GM12872 (cell line): ENCODE data around the gene PROSER3.

ENCODE experiments used
- TF ChIP-seq, protein P1 (sequence below): IDR thresholded peaks from 3 replicates; pipeline ENCODE4 v1.5.1; 2011; ENCODE audit warnings: low read depth, mild to moderate bottlenecking, low read length, moderate library complexity; ENCODE audit not compliant: insufficient read depth

The PROSER3 gene

DNA sequence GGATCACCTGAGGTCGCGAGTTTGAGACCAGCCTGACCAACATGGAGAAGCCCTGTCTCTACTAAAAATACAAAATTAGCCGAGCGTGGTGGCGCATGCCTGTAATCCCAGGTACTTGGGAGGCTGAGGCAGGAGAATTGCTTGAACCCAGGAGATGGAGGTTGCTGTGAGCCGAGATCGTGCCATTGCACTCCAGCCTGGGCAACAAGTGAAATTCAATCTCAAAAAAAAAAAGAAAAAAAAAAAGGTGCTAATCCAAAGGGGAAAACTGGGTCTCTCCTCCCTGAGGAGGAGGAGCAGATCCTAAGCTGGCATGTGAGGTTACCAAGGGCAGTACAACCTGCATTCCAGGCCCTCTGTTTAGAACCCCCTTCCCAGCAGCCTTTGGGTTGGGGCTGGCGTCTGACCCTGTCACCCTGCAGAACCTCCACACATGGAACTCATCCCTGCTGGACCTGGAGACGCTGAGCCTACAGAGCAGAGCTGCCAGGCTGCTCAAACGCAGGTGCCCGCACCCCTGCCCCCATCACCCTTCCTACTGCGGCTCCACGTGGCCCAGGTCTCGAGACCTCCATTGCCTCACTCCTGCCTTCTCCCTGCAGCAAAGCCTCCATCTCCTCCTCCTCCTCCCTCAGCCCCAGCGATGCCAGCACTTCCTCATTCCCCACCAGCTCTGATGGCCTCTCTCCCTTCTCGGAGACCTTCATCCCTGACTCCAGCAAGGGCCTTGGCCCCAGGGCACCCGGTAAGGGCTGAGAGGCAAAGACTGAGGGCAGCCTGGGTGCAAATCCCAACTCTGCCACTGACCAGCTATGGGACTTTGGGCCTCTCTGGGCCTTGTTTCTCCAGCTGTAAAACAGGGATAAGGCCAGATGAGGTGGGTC lies 6.7 kb downstream of the PROSER3 start:
- TF ChIP-seq, protein P1, sequence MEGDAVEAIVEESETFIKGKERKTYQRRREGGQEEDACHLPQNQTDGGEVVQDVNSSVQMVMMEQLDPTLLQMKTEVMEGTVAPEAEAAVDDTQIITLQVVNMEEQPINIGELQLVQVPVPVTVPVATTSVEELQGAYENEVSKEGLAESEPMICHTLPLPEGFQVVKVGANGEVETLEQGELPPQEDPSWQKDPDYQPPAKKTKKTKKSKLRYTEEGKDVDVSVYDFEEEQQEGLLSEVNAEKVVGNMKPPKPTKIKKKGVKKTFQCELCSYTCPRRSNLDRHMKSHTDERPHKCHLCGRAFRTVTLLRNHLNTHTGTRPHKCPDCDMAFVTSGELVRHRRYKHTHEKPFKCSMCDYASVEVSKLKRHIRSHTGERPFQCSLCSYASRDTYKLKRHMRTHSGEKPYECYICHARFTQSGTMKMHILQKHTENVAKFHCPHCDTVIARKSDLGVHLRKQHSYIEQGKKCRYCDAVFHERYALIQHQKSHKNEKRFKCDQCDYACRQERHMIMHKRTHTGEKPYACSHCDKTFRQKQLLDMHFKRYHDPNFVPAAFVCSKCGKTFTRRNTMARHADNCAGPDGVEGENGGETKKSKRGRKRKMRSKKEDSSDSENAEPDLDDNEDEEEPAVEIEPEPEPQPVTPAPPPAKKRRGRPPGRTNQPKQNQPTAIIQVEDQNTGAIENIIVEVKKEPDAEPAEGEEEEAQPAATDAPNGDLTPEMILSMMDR, result no peak

DNA sequence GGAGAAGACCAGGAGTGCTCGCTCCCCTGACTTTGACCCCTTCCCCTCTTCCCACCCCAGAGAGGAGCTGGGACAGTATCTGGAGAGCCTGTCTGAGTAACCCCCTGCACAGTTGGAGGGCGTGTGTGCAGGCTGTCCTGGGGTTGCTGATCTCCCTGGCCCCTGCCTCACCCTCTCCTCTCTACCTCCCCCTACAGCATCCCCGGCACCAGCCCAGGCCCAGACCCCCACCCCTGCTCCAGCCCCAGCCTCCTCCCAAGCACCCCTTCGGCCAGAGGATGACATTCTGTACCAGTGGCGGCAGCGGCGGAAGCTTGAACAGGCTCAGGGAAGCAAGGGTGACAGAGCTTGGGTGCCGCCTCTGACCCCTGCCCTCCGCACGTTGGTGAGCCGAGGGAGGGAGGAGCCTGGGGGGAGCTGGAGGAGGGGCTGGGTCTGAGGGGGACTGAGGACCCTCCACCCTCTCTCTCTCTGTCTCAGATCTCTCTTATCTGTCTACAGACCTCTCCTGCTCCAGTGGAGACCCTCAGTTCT lies 8.7 kb downstream of the PROSER3 start:
- TF ChIP-seq, protein P1, result no peak

DNA sequence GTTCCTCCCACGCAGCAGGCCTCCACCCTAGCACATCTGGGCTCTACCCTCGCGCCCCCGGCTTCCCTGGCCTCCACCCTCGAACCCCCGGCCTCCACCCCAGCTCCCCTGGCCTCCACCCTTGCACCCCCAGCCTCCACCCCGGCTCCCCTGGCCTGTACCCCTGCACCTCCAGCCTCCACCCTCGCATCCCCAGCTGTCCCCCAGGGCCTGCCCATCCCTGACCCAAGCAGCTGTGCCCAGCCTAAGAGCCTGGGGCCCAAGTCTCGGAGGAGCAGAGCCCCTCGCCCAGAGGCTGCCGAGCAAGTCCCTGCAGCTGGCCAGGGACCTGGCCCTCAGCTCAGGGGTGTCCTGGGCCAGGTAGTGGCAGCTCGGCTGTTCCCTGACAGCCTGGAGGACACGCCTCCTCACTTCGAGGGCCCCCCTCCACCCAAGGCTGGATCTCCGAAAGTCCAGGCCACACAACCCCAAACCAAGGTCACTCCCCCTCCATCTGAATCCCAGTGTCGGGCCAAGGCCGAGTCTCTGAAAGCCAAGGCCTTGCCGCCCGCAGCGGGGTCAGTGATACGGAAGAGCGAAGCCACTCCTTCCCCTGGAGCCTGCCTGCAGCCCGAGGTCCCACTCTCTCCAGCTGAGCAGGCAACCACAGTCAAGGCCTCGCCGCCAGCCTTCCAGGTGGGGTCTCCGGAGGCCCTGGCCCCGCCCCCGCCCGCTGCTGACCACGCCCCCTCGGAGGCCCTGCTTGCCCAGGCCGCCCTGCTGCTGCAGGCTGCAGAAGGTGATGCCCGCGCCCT lies 9.5 kb downstream of the PROSER3 start:
- TF ChIP-seq, protein P1, result no peak

DNA sequence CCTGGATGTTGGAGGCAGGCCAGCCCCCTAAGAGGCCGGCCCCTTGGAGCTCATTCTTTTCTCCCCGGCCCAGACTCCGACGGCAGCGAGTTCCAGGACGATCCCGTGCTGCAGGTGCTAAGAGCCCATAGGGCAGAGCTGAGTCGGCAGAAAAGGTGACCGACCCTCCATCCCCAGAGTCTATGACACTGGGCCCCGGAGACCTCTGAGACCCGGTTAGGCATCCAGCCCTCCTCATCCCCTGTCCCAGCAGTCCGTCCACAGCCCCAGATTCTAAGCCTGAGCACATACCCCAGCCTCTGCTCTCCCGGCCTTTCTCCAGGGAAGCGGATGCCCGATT lies 10.1 kb downstream of the PROSER3 start:
- TF ChIP-seq, protein P1, result no peak

DNA sequence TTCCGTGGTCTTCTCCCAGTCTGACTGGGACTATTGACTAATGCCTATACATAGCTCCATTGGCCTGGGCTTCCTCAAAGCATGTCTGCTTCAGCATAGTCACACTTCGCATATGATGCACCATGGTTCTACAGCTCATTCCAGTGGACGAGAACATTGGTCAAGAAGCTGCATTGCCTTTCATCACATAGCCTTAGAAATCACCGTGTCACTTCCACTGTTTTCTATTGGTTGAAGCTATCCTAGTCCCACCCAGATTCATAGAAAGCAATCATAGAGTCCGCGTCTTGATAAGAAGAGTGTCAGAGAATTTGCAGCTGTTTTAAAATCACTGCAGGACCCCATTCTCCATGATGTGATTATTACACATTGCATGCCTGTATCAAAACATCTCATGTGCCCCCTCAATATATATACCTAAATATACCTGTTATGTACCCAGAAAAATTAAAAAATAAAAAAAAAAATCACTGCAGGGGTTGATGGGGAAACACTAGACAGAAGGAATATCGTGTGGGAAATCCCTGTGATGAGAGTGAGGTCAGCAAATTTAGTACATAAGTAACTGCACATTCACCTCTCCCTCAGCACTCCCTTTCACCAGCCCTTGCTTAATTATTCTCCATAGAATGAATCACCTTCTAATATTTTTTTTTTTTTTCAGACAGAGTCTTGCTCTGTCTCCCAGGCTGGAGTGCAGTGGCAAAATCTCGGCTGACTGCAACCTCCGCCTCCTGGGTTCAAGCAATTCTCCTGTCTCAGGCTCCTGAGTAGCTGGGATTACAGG lies 15.2 kb downstream of the PROSER3 start:
- TF ChIP-seq, protein P1, result no peak

DNA sequence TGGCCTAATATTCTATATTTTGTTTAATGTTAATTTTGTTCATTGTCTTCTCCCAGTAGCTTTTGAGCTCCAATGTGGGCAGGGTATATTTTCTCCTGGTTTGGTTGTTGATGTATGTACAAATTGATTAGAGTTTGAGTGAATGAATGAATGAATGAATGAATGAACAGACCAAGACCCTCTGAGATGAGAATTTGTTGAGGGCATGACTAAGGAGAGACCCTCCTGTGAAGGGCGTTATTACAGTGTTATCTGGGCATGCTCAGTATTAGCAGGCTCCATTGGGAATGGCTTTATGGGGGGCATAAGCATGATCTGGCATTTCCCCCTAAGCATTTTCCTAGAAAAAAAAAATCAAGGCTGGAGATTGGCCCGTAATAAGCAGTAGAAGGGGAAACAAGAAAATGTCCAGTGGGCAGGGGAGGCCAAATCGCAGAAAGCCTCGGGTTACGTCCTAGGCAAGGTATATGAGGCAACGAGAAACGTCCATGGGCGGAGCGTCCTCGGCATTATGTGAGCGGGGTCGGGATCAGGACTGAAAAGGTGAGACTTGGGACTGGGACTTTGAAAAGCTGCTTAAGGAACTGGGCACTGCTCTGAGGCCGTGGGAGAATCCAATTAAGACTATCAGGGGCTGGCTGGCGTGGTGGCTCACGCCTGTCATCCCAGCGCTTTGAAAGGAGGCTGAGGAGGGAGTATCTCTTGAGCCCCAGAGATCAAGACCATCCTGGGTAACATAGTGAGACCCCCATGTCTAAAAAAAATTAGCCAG lies 16.5 kb downstream of the PROSER3 start:
- TF ChIP-seq, protein P1, result no peak
